ENCODE data around the gene OSBPL2. TPM values are rescaled to one million over a fixed set of nuclear protein-coding genes. Genes with fewer than 3 reads are reported as not detected.

OSBPL2 gene
- total and polyA plus RNA-seq, 2 experiments from 2014 or later = 22.2 to 27.9 TPM

DNA sequence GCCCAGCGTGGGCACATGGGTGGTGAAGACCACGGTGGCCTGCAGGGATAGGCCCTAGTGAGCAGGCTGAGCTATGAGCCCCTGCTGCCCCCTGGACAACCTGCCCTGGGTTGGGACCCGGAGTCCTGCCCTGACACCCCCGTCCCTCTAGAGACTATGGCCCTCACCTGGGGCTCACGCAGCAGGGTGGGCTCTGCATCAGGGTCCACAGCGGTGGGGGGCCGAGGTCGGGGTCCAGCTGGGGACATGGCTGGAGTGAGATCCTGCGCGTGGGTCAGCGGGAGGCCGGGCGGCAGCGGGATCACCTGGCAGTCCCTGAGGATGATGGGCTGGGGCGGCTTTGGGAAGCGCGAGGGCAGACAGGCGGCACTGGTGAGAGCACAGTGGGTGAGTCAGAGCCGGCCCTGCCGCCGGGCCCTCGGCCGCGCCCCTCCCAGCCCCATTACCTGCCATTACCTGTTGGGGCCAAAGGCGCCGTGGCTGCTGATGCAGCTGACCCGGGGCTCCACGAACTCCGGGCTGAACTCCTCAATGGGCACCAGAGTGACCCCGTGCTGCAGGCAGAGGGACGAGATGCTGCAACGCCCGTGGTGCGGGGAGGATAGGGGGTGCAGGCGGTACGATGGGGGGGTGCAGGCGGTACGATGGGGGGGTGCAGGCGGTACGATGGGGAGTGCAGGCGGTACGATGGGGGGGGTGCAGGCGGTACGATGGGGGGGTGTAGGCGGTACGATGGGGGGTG lies 92.4 kb downstream of the OSBPL2 start:
- Histone ChIP-seq H3K27me3 (replicated peaks; ENCODE audit: insufficient read depth) (no peaks in the 10 kb centered on the region), H2AFZ (no peak overlapping the region), H3K9me3 (ENCODE audit: low read depth) (no peaks in the 10 kb centered on the region), H3K4me1 (ENCODE audit: insufficient read depth) (no peaks in the 10 kb centered on the region), H3K4me2 (ENCODE audit: unreplicated experiment) (no peak overlapping the region), H3K9ac (no peak overlapping the region), H3F3A (ENCODE audit: insufficient read depth) (no peaks in the 10 kb centered on the region), H3K4me3 (no peak overlapping the region), H3K27ac (no peak overlapping the region), H3K9me2 (ENCODE audit: insufficient read depth) (no peaks in the 10 kb centered on the region), H4K20me1 (ENCODE audit: insufficient read depth) (no peaks in the 10 kb centered on the region), H3K36me3 (ENCODE audit: low read depth) (no peaks in the 10 kb centered on the region), H3K79me2 (ENCODE audit: insufficient read depth) (no peaks in the 10 kb centered on the region)
- DNase-seq = no peak
- in situ Hi-C loops (cut with MboI) = no loop called here
- TF ChIP-seq EZH2 (IDR thresholded peaks at IDR 0.05; ENCODE audit: insufficient read depth, poor library complexity, severe bottlenecking) = no peak
- TF ChIP-seq EZH2phosphoT487 (IDR thresholded peaks at IDR 0.05; ENCODE audit: insufficient read depth, low read depth) = no peak
- 76 to 77% methylated on average over 10 to 46 of the region's 46 CpGs for WGBS, 2 experiments (ENCODE audit: low coverage in 1 of 2, low lambda C conversion rate in 2 of 2, missing lambda C conversion rate in 2 of 2)

DNA sequence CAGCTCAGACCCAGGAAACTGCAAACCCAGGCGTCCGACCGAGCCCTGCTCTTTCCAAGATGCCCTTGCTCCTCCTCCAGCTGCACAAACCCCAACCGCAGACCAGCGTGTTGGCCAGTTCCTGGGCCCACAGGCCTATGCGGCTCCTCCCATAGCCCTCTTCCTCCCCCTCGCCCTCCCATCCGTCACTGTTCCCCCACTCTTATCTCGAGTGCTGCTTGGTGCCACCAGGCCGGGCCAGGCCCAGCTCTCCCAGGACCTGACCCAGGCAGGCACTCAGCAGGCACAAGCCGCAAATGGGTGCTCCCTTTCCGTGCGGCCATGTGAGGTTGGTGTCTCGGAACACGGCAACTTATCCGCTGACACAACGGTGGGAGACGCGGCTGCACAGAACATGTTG lies 93.0 kb downstream of the OSBPL2 start:
- in situ Hi-C loops (cut with MboI) = no loop called here
- H3K9me2 ChIP-seq (ENCODE audit: insufficient read depth) = no peaks in the 10 kb centered on the region
- no peak overlapping the region for H3K27ac ChIP-seq
- no peaks in the 10 kb centered on the region for H4K20me1 ChIP-seq (ENCODE audit: insufficient read depth)
- no peak overlapping the region for H3K4me2 ChIP-seq (ENCODE audit: unreplicated experiment)
- no peaks in the 10 kb centered on the region for H3K79me2 ChIP-seq (ENCODE audit: insufficient read depth)
- DNase-seq = no peak
- no peaks in the 10 kb centered on the region for H3K4me1 ChIP-seq (ENCODE audit: insufficient read depth)
- H3K4me3 ChIP-seq = no peak overlapping the region
- no peaks in the 10 kb centered on the region for H3K27me3 ChIP-seq (replicated peaks; ENCODE audit: insufficient read depth)
- no peaks in the 10 kb centered on the region for H3K36me3 ChIP-seq (ENCODE audit: low read depth)
- no peak for TF ChIP-seq EZH2phosphoT487 (IDR thresholded peaks at IDR 0.05; ENCODE audit: insufficient read depth, low read depth)
- no peak for TF ChIP-seq EZH2 (IDR thresholded peaks at IDR 0.05; ENCODE audit: insufficient read depth, poor library complexity, severe bottlenecking)
- no peaks in the 10 kb centered on the region for H3K9me3 ChIP-seq (ENCODE audit: low read depth)
- no peak overlapping the region for H2AFZ ChIP-seq
- no peaks in the 10 kb centered on the region for H3F3A ChIP-seq (ENCODE audit: insufficient read depth)
- WGBS, 2 experiments (ENCODE audit: low coverage in 1 of 2, low lambda C conversion rate in 2 of 2, missing lambda C conversion rate in 2 of 2) = 80 to 85% methylated on average over 16 to 19 of the region's 19 CpGs
- H3K9ac ChIP-seq = no peak overlapping the region

GRCh38 chr20:62332421-62332820 lies 94.1 kb downstream of the OSBPL2 start:
- in situ Hi-C loops (cut with MboI) = no loop called here
- no peak for DNase-seq
- WGBS, 2 experiments (ENCODE audit: low coverage in 1 of 2, low lambda C conversion rate in 2 of 2, missing lambda C conversion rate in 2 of 2) = 60 to 63% methylated on average over 7 to 16 of the region's 16 CpGs

GRCh38 chr20:62332989-62333819 lies 94.9 kb downstream of the OSBPL2 start:
- H3K4me1 ChIP-seq (ENCODE audit: insufficient read depth) = no peaks in the 10 kb centered on the region
- H3K36me3 ChIP-seq (ENCODE audit: low read depth) = no peaks in the 10 kb centered on the region
- no peak for DNase-seq
- in situ Hi-C loops (cut with MboI) = no loop called here
- no peaks in the 10 kb centered on the region for H3K79me2 ChIP-seq (ENCODE audit: insufficient read depth)
- no peak overlapping the region for H2AFZ ChIP-seq
- no peak overlapping the region for H3K4me3 ChIP-seq
- no peaks in the 10 kb centered on the region for H3K9me2 ChIP-seq (ENCODE audit: insufficient read depth)
- no peak for TF ChIP-seq EZH2 (IDR thresholded peaks at IDR 0.05; ENCODE audit: insufficient read depth, poor library complexity, severe bottlenecking)
- no peak for TF ChIP-seq EZH2phosphoT487 (IDR thresholded peaks at IDR 0.05; ENCODE audit: insufficient read depth, low read depth)
- H3K9ac ChIP-seq = no peak overlapping the region
- no peaks in the 10 kb centered on the region for H3K27me3 ChIP-seq (replicated peaks; ENCODE audit: insufficient read depth)
- H3K27ac ChIP-seq = no peak overlapping the region
- H3F3A ChIP-seq (ENCODE audit: insufficient read depth) = no peaks in the 10 kb centered on the region
- no peaks in the 10 kb centered on the region for H3K9me3 ChIP-seq (ENCODE audit: low read depth)
- no peak overlapping the region for H3K4me2 ChIP-seq (ENCODE audit: unreplicated experiment)
- no peaks in the 10 kb centered on the region for H4K20me1 ChIP-seq (ENCODE audit: insufficient read depth)
- WGBS, 2 experiments (ENCODE audit: low coverage in 1 of 2, low lambda C conversion rate in 2 of 2, missing lambda C conversion rate in 2 of 2) = 79 to 83% methylated on average over 26 to 30 of the region's 34 CpGs

More at GRCh38 chr20:62332421-62332820, 94.1 kb downstream of the OSBPL2 start:
- no peaks in the 10 kb centered on the region for H3K36me3 ChIP-seq (ENCODE audit: low read depth)
- no peak overlapping the region for H3K4me3 ChIP-seq
- no peaks in the 10 kb centered on the region for H3K9me2 ChIP-seq (ENCODE audit: insufficient read depth)
- H3K9me3 ChIP-seq (ENCODE audit: low read depth) = no peaks in the 10 kb centered on the region
- no peaks in the 10 kb centered on the region for H3F3A ChIP-seq (ENCODE audit: insufficient read depth)
- H3K27ac ChIP-seq = no peak overlapping the region
- H3K79me2 ChIP-seq (ENCODE audit: insufficient read depth) = no peaks in the 10 kb centered on the region
- no peak overlapping the region for H3K4me2 ChIP-seq (ENCODE audit: unreplicated experiment)
- no peak overlapping the region for H3K9ac ChIP-seq
- H3K27me3 ChIP-seq (replicated peaks; ENCODE audit: insufficient read depth) = no peaks in the 10 kb centered on the region
- TF ChIP-seq EZH2phosphoT487 (IDR thresholded peaks at IDR 0.05; ENCODE audit: insufficient read depth, low read depth) (no peak), EZH2 (IDR thresholded peaks at IDR 0.05; ENCODE audit: insufficient read depth, poor library complexity, severe bottlenecking) (no peak)
- no peaks in the 10 kb centered on the region for H4K20me1 ChIP-seq (ENCODE audit: insufficient read depth)
- H3K4me1 ChIP-seq (ENCODE audit: insufficient read depth) = no peaks in the 10 kb centered on the region
- no peak overlapping the region for H2AFZ ChIP-seq
